SKM-1 (cell line): ENCODE measurements around the gene KRT72.
A peak's percentile ranks its signal among the peaks of the same experiment; 100 is the strongest.
"Not testable (repeated sequence)": the region's sequence is repeated elsewhere in the genome, so short reads cannot be mapped to it uniquely, and the experiment has no call there.

Experiments
- DNase-seq: peaks from one replicate; lab custom pipeline; 2025; ENCODE audit not compliant: unreplicated experiment; lab: John Stamatoyannopoulos, UW

Gene KRT72

GRCh38 chr12:52608826-52609630 is 7.8 kb upstream of the KRT72 start:
- no peak for DNase-seq

GRCh38 chr12:52608161-52608560 is 6.9 kb upstream of the KRT72 start:
- no peak for DNase-seq

GRCh38 chr12:52607314-52607713 is 6.1 kb upstream of the KRT72 start:
- no peak for DNase-seq

- DNase-seq, result no peak
These were observed 5.4 kb upstream of the KRT72 start for GRCh38 chr12:52606581-52607218.

GRCh38 chr12:52606096-52606495 is 4.8 kb upstream of the KRT72 start:
- DNase-seq, result no peak

- no peak for DNase-seq
These were observed 4.3 kb upstream of the KRT72 start for GRCh38 chr12:52605542-52605941.

- no peak for DNase-seq
These were observed 3.6 kb upstream of the KRT72 start for GRCh38 chr12:52604859-52605258.

GRCh38 chr12:52603314-52603713 is 2.1 kb upstream of the KRT72 start:
- DNase-seq, result no peak

- DNase-seq, result no peak
These were observed 1.3 kb upstream of the KRT72 start for GRCh38 chr12:52602552-52602951.

- DNase-seq, result no peak
These were observed 408 bp upstream of the KRT72 start for GRCh38 chr12:52601671-52602070.

GRCh38 chr12:52600475-52600874 is 788 bp downstream of the KRT72 start:
- no peak for DNase-seq

- DNase-seq, result no peak
These were observed 1.2 kb downstream of the KRT72 start for GRCh38 chr12:52600071-52600470.

GRCh38 chr12:52598966-52599365 is 2.3 kb downstream of the KRT72 start:
- DNase-seq, result no peak

- DNase-seq, result not testable (repeated sequence)
These were observed 7.0 kb downstream of the KRT72 start for GRCh38 chr12:52594237-52594636.

- DNase-seq, result no peak
These were observed 9.7 kb downstream of the KRT72 start for GRCh38 chr12:52591521-52591920.

- DNase-seq, result no peak
These were observed 11.2 kb downstream of the KRT72 start for GRCh38 chr12:52590021-52590420.

- no peak for DNase-seq
These were observed 13.7 kb downstream of the KRT72 start for GRCh38 chr12:52587563-52587962.

GRCh38 chr12:52585946-52586345 is 15.3 kb downstream of the KRT72 start:
- DNase-seq, result no peak

GRCh38 chr12:52585066-52585465 is 16.2 kb downstream of the KRT72 start:
- DNase-seq, result peak; percentile 0

GRCh38 chr12:52584156-52584682 is 17.0 kb downstream of the KRT72 start:
- DNase-seq, result no peak

- no peak for DNase-seq
These were observed 18.2 kb downstream of the KRT72 start for GRCh38 chr12:52582971-52583456.

- DNase-seq, result no peak
These were observed 18.8 kb downstream of the KRT72 start for GRCh38 chr12:52582486-52582885.
